GM21528 (cell line): Measurements from ENCODE around the gene COMTD1.
"Not testable (repeated sequence)": the region's sequence is repeated elsewhere in the genome, so short reads cannot be mapped to it uniquely, and the experiment has no call there.

ENCODE experiments used
- ATAC-seq: cut with Tn5 transposase; IDR thresholded peaks from one replicate; pipeline ENCODE4 v1.9.1; 2021; ENCODE audit warnings: mild to moderate bottlenecking, moderate library complexity; ENCODE audit not compliant: unreplicated experiment, low FRiP score

Gene COMTD1

GRCh38 chr10:75197906-75198305 is 37.9 kb downstream of the COMTD1 start:
- ATAC-seq: no peak

GRCh38 chr10:75197066-75197465 is 38.7 kb downstream of the COMTD1 start:
- no peak for ATAC-seq

GRCh38 chr10:75195035-75195763 is 40.6 kb downstream of the COMTD1 start:
- ATAC-seq: no peak

GRCh38 chr10:75194625-75195024 is 41.1 kb downstream of the COMTD1 start:
- not testable (repeated sequence) for ATAC-seq

GRCh38 chr10:75191821-75192568 is 43.8 kb downstream of the COMTD1 start:
- no peak for ATAC-seq

- no peak for ATAC-seq
These were observed 46.3 kb downstream of the COMTD1 start for GRCh38 chr10:75189266-75190096.

- ATAC-seq: not testable (repeated sequence)
These were observed 47.2 kb downstream of the COMTD1 start for GRCh38 chr10:75188522-75188921.

GRCh38 chr10:75187961-75188426 is 47.8 kb downstream of the COMTD1 start:
- ATAC-seq: no peak

- ATAC-seq: no peak
These were observed 49.4 kb downstream of the COMTD1 start for GRCh38 chr10:75186310-75186709.
